Calu3 (cell line): ENCODE measurements around the gene FAM83E. TPM values are rescaled to one million over a fixed set of nuclear protein-coding genes. Genes with fewer than 3 reads are reported as not detected.

Experiments
- BruUV-seq: library from RNA; stranded (reverse); fragments of 400-500 nt; replicated peaks from 2 replicates; lab custom pipeline; 2021; lab: Mats Ljungman, UMichigan
- CTCF ChIA-PET: fragments of 300-600 bp; sonication (Branson Sonifier 250); formaldehyde crosslinking; loops from one replicate; lab custom pipeline; 2022; ENCODE audit warnings: antibody characterized with exemption; lab: Charles Lee
- DNase-seq: peaks from one replicate; pipeline ENCODE4 v3.0.0; 2022
- H3K27ac Mint-ChIP-seq: one replicate; pipeline ENCODE4 v1.8.0; 2022; ENCODE audit warnings: mixed read lengths; ENCODE audit not compliant: unreplicated experiment
- H3K27me3 Mint-ChIP-seq: one replicate; pipeline ENCODE4 v1.8.0; 2022; ENCODE audit warnings: mixed read lengths; ENCODE audit not compliant: unreplicated experiment
- H3K36me3 Mint-ChIP-seq: one replicate; pipeline ENCODE4 v1.8.0; 2022; ENCODE audit warnings: mild to moderate bottlenecking, moderate library complexity, mixed read lengths; ENCODE audit not compliant: insufficient read depth, unreplicated experiment
- H3K4me1 Mint-ChIP-seq: one replicate; pipeline ENCODE4 v1.8.0; 2022; ENCODE audit warnings: mild to moderate bottlenecking, low read depth, mixed read lengths; ENCODE audit not compliant: unreplicated experiment
- H3K4me3 Mint-ChIP-seq: one replicate; pipeline ENCODE4 v1.8.0; 2022; ENCODE audit warnings: mild to moderate bottlenecking, low read depth, moderate library complexity, mixed read lengths; ENCODE audit not compliant: unreplicated experiment
- H3K9me3 Mint-ChIP-seq: one replicate; pipeline ENCODE4 v1.8.0; 2022; ENCODE audit warnings: low read depth, mixed read lengths; ENCODE audit not compliant: unreplicated experiment
- CTCF ChIP-seq: fragments of 200-600 bp; IDR thresholded peaks from one replicate; pipeline ENCODE4 v1.8.0; 2022; ENCODE audit warnings: antibody characterized with exemption; ENCODE audit not compliant: unreplicated experiment
- intact Hi-C: fragments of 100-400 bp; cut with micrococcal nuclease; formaldehyde crosslinking; loops from one replicate; pipeline ENCODE4 v1.10.0; 2022; ENCODE audit not compliant: unreplicated experiment
- total RNA-seq: library from RNA; stranded (reverse); gene quantifications from 2 replicates; pipeline ENCODE4 v1.2.3, GENCODE V29; 2022

FAM83E gene
- total RNA-seq, 1 experiment from 2014 or later = 8.2 TPM

- H3K27me3 Mint-ChIP-seq = peaks cover 26% of the 10 kb centered on the region
- peaks cover 3% of the 10 kb centered on the region for H3K9me3 Mint-ChIP-seq
- intact Hi-C loops = loop anchor here (5.0 kb wide), 1 partner anchor 332 kb away; the partner anchor contains the start of gene FTL
- H3K4me3 Mint-ChIP-seq = peak overlapping the region; percentile 70
- peak; percentile 81 for DNase-seq
- no TSS peak for BruUV-seq
- peaks cover 59% of the 10 kb centered on the region for H3K36me3 Mint-ChIP-seq
- no peak for TF ChIP-seq CTCF
- peak overlapping the region; percentile 61 for H3K27ac Mint-ChIP-seq
- H3K4me1 Mint-ChIP-seq = peaks cover 35% of the 10 kb centered on the region
- CTCF ChIA-PET = no interaction called here
These were observed 20.5 kb upstream of the FAM83E start for GRCh38 chr19:48635263-48635965.

- intact Hi-C loops = loop anchor here (5.0 kb wide), 1 partner anchor 333 kb away; the partner anchor contains the start of gene FTL
- Mint-ChIP-seq H3K4me3 (peak overlapping the region; percentile 70), H3K27ac (peak overlapping the region; percentile 61), H3K27me3 (peaks cover 18% of the 10 kb centered on the region), H3K9me3 (peaks cover 3% of the 10 kb centered on the region), H3K4me1 (peaks cover 31% of the 10 kb centered on the region), H3K36me3 (peaks cover 67% of the 10 kb centered on the region)
- no peak for TF ChIP-seq CTCF
- CTCF ChIA-PET = interaction anchor here (0.6 kb wide), 1 partner anchor 32 kb away, joined by 7 read pairs; no protein-coding TSS in a partner anchor
- DNase-seq = peak; percentile 97
- no TSS peak for BruUV-seq
These were observed 19.8 kb upstream of the FAM83E start for GRCh38 chr19:48634424-48635262.

GRCh38 chr19:48634036-48634342 lies 19.1 kb upstream of the FAM83E start:
- no TSS peak for BruUV-seq
- H3K4me1 Mint-ChIP-seq = peaks cover 24% of the 10 kb centered on the region
- no peak for DNase-seq
- H3K9me3 Mint-ChIP-seq = peaks cover 3% of the 10 kb centered on the region
- peaks cover 72% of the 10 kb centered on the region for H3K36me3 Mint-ChIP-seq
- intact Hi-C loops = no loop called here
- H3K27me3 Mint-ChIP-seq = peaks cover 12% of the 10 kb centered on the region
- H3K27ac Mint-ChIP-seq = no peak overlapping the region
- no peak for TF ChIP-seq CTCF
- H3K4me3 Mint-ChIP-seq = peak overlapping the region; percentile 70
- CTCF ChIA-PET = interaction anchor here (0.6 kb wide), 1 partner anchor 31 kb away, joined by 7 read pairs; no protein-coding TSS in a partner anchor

- CTCF ChIA-PET = interaction anchor here (0.6 kb wide), 1 partner anchor 31 kb away, joined by 7 read pairs; no protein-coding TSS in a partner anchor
- Mint-ChIP-seq H3K4me1 (peaks cover 24% of the 10 kb centered on the region), H3K9me3 (peaks cover 1% of the 10 kb centered on the region)
These were observed 18.5 kb upstream of the FAM83E start for GRCh38 chr19:48633148-48634035.

More at GRCh38 chr19:48633148-48634035, 18.5 kb upstream of the FAM83E start:
- Mint-ChIP-seq H3K27me3 (peaks cover 6% of the 10 kb centered on the region), H3K27ac (no peak overlapping the region), H3K4me3 (no peak overlapping the region), H3K36me3 (peaks cover 72% of the 10 kb centered on the region)
- intact Hi-C loops = no loop called here
- TF ChIP-seq CTCF = no peak
- BruUV-seq = no TSS peak
- no peak for DNase-seq
